HG03558 (cell line): Measurements from ENCODE around the gene SFXN4.
"Not testable (repeated sequence)": the region's sequence is repeated elsewhere in the genome, so short reads cannot be mapped to it uniquely, and the experiment has no call there.

Experiments used
- ATAC-seq: cut with Tn5 transposase; IDR thresholded peaks from one replicate; pipeline ENCODE4 v1.9.1; 2021; ENCODE audit warnings: moderate number of reproducible peaks; ENCODE audit not compliant: unreplicated experiment; ENCODE audit errors: extremely low read depth

SFXN4 gene

DNA sequence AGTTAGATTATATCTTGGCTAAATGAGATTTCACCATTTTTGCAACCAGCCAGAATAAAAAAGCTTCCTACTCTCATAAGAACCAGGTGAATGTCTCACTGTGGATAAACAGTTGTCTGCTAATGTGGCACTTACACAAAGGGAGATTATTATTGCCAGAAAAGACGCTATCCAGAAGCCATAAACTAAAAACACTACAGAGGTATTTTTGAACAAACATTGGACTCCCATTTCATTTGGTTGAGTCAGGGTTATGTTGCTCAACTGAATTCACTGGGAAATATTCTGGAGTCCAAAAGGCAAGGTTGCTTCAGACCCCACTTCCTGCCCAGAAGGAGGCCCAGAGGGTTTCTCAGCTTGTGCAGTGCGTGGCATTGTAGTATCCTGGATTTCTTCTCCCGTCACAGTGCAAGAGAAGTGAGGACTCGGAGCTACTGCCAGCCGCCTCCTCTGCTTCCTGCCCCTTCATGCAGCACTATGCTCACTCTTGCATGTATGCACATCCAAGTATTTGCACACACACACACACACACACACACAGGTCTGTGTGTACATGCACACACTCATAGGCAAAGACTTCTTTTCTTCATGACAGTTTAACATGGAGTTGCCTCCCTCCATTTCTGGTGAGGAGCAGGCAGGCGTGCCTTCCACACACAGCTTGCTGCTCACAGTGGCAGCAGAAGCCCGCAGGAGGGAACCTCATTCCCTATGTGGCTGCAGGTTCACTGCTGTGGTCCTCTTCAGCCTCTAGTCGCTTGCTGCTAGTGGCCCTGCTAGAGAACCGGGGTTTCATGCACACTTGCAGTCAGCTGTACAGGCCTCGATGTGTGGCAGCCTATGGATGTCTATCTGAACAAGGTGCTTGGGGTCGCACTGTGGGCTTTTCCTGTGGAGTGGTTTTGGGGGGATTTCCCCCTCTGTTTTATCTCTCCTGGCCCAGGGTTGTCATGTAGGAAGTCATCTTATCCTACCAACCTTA lies 51.5 kb downstream of the SFXN4 start:
- ATAC-seq: no peak

DNA sequence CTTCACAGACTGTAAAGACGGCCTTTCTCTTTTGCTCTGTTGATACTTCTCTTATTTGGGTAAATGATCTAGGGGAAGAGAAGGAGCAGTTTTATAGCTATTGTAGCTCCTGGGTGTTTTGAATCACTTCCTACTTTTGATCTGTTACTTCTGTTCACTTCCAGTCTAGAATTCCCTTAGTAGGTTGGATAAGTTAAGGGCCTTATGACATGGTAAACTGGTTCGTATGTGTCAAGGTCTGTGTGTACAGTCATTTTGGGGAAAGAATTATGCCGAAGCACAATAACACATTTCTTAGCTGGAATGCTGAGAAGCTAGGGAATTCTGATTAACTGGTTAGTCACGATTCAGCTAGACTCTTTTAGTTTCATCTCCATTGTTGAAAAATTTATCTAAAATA lies 53.5 kb downstream of the SFXN4 start:
- ATAC-seq: no peak

DNA sequence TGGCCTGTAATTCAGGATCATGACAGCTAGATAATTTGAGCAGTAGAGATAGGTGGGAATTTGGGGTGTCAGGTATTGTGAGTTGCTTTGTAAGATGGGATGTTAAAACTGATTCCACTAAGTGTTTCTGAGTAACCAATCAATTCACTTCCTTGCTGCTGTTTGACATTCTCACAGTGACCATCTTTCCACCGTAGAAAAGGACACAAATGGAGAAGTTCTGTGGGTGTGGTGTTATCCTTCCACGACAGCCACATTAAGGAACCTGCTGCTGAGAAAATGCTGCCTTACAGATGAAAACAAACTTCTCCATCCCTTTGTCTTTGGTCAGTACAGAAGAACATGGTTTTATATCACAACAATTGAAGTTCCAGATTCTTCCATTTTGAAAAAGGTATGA lies 57.7 kb downstream of the SFXN4 start:
- ATAC-seq: not testable (repeated sequence)

DNA sequence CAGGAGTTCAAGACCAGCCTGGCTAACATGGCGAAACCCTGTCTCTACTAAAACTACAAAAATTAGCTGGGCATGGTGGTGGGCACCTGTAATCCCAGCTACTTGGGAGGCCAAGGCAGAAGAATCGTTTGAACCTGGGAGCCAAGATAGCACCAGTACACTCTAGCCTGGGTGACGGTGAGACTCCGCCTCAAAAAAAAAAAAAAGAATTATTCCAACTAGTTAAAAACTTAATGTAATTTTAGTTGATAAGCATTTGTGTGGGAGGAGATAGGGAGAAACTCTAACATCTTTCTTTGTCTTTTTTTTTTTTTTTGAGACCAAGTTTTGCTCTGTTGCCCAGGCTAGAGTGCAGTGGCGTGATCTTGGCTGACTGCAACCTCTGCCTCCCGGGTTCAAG lies 58.4 kb downstream of the SFXN4 start:
- not testable (repeated sequence) for ATAC-seq

DNA sequence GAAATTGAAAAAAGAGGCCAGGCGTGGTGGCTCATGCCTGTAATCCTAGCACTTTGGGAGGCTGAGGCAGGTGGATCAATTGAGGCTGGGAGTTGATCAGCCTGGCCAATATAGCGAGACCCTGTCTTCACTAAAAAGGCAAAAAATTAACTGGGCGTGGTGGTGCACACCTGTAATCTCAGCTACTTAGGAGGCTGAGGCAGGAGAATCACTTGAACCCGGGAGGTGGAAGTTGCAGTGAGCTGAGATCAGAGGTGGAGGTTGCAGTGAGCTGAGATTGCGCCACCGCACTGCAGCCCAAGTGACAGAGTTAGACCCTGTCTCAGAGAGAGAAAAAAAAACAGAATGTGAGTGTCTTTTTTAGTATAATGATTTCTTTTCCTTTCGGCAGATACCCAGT lies 59.6 kb downstream of the SFXN4 start:
- not testable (repeated sequence) for ATAC-seq

DNA sequence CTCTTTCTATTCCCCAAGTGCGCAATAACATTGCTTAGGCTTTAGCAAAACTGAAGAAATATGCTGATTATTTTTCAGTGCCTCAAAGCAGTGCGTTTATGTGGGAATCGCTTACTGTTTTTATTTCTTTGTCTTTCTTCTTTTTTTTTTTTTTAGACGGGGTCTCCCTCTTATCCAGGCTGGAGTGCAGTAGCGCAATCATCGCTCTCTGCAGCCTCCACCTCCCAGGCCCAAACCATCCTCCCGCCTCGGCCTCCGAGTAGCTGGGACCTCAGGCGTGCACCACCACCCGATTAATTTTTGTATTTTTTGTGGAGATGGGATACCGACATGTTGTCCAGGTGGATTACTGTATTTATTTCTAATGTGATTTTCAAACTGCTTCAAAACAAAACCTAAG lies 60.4 kb downstream of the SFXN4 start:
- ATAC-seq: no peak

DNA sequence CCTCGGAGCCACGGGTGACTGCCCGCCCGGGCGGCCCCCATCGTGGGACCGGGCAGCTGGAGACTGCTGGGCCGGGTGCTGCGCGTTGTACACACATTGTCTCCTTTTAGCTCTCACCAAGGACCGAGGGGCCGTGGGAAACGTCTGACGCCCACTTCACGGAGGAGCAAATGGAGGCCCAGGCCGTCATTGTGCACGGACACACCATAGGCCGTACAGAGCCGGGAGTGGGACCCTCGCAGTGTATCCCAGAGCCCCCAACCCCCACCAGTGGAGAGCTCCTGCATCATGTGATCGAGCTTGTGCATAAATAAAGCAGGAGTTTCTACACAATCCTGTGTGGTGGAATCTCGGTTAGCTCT lies 60.9 kb downstream of the SFXN4 start:
- ATAC-seq: no peak

DNA sequence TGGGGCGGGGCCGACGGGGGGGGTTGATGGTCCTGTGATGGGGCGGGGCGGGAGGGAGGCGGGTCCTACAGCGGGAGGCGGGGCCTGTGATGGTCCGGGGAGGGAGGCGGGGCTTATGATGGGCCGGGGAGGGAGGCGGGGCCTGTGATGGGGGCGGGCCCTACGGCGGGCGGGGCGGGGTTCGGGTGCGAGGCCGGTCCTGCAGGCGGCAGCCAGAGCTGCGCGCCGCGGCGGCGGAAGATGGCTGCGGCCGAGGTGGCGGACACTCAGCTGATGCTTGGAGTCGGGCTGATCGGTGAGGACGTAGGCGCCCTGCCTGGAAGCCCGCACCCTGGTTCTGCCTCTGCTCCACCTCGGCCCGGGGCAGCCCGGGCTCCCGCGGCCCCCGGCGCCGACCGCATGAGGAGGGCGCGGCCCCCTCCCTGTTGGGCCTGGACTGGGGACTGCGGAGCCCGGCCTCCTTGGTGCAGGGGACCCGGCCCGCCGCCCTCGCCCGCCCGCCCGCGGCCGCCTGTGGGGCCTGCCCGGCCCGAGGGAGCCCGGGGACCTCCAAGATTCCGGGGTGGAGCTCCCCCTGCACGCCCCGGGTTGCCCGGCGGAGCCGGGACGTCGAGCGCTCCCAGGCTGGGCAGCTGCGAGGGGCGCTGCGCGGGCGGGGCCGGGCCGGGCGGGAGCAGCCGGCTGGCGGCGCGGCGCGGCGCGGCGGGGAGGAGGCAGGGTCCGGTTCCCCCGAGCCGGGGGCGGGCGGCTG lies 61.4 kb downstream of the SFXN4 start, which contains the start of gene DENND10:
DENND10 (plus strand) TSS at position 211 of the 751 bp plus-strand sequence; CDS start at position 241, 30 bp downstream.
- ATAC-seq: no peak

DNA sequence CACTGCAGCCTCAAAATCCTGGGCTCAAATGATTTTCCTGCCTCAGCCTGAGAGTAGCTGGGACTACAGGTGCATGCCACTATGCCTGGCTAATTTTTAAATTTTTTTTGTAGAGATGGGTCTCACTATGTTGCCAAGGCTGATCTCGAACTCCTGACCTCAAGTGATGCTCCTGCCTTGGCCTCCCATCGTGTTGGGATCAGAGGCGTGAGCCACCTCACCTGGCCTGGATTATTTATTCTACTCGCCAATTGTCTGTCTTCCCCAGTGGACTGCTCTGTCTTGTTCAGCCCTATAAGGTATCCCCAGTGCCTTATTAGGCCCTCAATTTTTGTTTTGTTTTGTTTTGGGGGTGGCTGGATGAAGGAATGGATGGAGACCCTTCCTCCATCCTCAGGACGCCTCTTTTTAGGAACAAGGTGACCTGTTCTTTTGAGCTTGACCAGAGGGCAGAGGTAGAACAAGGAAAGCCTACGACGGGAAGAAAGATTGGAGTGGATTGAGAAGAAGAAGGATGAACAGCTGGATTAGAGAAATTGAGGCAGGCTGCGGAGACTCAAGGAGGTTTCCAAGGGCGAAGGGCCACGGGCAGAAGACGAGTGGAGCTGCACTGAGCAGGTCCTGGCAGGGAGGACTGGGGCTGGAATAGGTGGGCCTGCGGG lies 62.1 kb downstream of the SFXN4 start:
- ATAC-seq: no peak

DNA sequence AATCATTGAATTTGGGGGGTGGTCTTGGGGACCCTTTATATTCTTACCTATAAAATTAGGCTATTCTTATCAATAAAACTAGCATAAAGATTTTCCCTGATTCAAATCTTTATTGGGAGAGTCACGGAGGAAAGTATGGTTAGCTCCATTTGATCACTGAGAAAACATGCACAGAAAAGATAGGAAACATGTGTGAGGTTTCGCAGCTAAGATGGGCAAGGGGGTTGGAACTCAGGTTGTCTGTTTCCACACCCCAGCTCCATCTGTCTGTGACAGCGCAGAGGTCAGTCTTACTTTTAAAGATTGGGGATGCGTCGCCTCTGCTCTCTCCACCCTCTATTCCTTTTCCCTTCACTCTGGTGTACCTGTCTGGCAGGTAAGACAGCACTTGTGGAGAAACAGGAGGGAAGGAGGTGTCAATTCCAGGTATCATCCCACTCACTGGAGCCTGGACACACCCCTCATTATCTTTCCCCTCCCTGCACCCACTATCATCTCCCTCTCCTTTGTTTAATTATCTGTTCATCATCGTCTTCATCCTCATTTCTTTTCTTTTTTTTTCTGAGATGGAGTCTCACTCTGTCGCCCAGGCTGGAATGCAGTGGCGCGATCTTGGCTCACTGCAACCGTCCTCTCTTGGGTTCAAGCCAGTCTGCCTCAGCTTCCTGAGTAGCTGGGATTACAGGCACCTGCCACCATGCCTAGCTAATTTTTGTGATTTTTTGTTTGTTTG lies 64.0 kb downstream of the SFXN4 start:
- no peak for ATAC-seq

DNA sequence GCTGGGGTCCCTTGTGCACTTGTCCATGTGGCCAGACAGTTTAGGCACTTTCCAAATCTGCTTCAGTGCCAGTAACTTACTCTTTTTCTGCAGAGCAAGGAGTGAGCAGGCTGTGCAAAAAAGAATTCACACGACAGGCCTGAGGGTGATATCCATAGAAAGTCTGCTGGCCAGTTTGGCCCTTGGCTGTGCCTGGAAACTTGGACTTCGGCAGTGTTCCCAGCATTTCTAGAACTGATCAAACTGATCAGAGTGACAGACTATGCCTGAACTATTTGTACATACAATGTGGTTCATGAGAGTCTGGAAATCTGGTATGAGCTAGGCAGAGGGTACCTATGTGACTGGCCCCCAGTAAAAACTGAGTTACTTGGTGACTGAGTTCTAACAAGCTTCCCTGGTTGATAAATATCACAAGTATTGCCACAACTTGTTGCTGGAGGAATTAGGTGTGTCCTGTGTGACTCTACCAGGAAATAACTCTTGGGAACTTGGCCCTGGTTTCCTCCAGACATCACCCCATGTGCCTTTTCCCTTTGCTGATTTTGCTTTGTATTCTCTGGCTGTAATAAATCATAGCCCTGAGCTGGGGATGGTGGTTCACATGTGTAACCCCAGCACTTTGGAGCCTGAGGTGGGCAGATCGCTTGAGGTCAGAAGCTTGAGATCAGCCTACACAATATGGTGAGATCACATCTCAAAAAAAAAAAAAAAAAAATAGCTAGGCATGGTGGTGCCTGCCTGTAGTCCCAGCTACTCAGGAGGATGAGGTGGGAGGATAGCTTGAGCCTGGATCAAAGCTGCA lies 64.9 kb downstream of the SFXN4 start:
- ATAC-seq: no peak

DNA sequence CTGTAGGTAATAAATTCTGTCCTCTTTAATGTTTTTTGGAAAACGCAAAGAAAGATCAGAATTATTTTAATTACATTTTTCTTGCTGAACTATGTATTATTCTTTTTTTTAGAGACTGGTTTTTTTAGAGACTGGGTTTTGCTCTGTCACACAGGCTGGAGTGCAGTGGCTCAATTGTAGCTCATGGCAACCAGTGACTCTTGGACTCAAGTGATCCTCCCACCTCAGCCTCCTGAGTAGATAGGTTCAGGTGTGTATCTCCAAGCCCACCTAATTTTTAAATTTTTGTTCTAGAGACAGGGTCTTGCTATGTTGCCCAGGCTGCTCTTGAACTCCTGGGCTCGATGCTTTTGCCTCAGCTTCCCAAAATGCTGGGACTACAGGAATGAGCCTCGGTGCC lies 66.9 kb downstream of the SFXN4 start:
- ATAC-seq: no peak

DNA sequence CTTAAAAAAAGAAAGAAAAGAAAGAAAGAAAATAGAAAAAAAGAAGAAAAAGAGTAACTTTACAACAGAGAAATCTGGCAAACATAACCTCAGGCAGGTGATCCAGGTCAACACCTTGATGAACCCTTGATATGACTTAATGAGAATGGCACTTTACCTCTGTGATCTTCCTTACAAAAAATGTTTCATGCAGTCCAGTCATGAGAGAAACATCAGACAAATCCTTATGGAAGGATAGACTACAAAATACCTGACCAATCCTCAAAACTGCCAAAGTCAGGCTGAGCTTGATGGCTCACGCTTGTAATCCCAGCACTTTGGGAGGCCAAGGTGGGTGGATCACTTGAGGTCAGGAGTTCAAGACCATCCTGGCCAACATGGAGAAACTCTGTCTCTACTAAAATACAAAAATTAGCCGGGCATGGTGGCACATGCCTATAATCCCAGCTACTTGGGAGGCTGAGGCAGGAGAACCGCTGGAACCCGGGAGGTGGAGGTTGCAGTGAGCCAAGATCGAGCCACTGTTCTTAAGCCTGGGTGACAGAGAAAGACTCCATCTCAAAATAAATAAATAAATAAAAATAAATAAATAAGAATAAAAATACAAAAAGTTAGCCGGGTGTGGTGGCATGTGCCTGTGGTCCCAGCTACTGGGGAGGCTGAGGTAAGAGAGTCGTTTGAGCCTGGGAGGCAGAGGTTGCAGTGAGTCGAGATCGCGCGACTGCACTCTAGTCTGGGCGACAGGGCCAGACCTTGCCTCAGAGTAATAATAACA lies 68.7 kb downstream of the SFXN4 start:
- ATAC-seq: not testable (repeated sequence)

DNA sequence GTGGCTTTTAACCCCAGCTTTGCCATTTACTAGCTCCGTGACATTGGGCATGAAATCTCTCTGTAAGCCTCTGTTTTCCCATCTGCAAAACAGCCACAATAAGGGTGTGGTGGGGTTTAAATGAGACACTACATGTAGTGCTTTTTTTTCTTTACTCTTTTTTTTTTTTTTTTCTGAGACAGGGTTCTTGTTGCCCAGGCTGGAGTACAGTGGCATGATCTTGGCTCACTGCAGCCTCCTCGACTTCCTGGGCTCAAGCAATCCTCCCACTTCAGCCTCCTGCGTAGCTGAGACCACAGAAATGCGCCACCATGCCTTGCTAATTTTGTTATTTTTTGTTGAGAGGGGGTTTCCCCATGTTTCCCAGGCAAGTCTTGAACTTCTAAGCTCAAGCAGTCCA lies 69.9 kb downstream of the SFXN4 start:
- no peak for ATAC-seq

DNA sequence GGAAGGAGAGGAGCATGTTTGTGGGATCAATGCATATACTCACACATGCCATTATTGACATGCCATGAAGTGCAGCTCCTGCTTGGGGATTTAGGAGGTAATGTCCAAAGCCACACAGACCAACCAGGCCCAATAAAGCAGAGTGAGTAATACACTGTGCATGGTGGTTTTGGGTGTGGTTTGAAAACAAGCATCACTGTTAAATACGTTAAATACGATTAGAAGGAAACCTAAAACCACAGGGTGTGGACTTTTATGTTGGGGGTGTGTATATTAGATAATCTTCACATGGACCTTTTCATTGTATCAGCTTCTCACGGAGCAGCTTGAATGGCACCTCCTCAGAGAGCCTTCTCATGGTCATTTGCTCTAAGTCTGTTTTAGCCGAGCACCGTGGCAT lies 74.5 kb downstream of the SFXN4 start:
- ATAC-seq: no peak
